Measurements from ENCODE around the gene SLC6A6. TPM values are rescaled to one million over a fixed set of nuclear protein-coding genes. Genes with fewer than 3 reads are reported as not detected.

Gene SLC6A6
- total and polyA plus RNA-seq, 12 donors, result 10.6 to 197 (median 85.6) TPM

- Histone ChIP-seq H3K4me1 (replicated peaks in 1 of 2) (peaks cover 5 to 10% of the 10 kb centered on the region in 2 donors), H3K36me3 (replicated peaks in 1 of 2) (no peaks in the 10 kb centered on the region), H3K4me3 (no peak overlapping the region), H3K9me3 (replicated peaks in 1 of 3) (no peaks in the 10 kb centered on the region), H3K27me3 (no peaks in the 10 kb centered on the region), H3K27ac (no peak overlapping the region)
- DNase-seq, result no peak
- intact Hi-C loops (cut with DNase I), result loop anchor here in 1 of 2 donors (5.0 to 10.0 kb wide), 2 partner anchors 64 to 124 kb away; no protein-coding TSS in a partner anchor
- whole genome bisulfite sequencing, 4 donors, result 83 to 100% (median 89%) methylated on average over 1 to 2 of the region's 2 CpGs
- TF ChIP-seq POLR2A (IDR thresholded peaks at IDR 0.05) (no peak), CTCF (IDR thresholded peaks at IDR 0.05) (no peak)
Measured at GRCh38 chr3:14398797-14399106, 3.7 kb upstream of the SLC6A6 start.

GRCh38 chr3:14401692-14402303 lies 608 bp upstream of the SLC6A6 start:
- H3K4me1 ChIP-seq (replicated peaks in 1 of 2), result peaks cover 30 to 38% of the 10 kb centered on the region in 2 donors

DNA sequence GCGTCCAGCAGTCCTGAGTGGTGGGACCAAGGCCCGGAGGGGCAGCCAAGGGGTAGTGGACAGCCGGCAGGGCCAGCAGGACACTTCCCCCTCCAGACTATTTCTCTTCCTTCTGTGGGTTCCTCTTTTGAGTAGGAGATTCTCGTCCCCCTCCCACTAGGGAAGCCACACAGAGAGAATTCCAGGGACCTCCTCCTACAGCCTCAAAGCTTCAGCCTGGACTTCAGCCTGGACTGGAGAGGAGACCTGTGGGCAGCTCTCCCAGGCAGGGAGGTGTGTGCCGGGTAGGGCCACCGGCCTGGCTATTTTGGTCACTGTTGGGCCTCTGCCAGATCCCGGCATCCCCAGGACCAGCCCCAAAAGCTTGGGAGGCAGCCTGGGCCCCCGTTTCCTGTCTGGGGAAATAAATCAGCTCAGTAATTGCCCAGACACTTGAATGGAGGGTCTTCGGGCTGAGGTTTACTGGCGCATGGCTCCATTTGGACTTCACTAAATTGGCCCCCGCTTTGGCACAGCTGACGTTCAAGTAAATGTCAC lies 1.3 kb downstream of the SLC6A6 start:
- Histone ChIP-seq H3K36me3 (replicated peaks in 1 of 2) (no peaks in the 10 kb centered on the region), H3K27ac (peak overlapping the region; percentile 75 to 96 (median 91)), H3K9me3 (replicated peaks in 1 of 3) (no peaks in the 10 kb centered on the region), H3K4me3 (peak overlapping the region; percentile 16 to 69 (median 54)), H3K27me3 (no peaks in the 10 kb centered on the region), H3K4me1 (replicated peaks in 1 of 2) (peaks cover 30 to 52% of the 10 kb centered on the region in 2 donors)
- 2 to 7% (median 4%) methylated on average over 8 to 12 of the region's 12 CpGs for WGBS, 4 donors
- DNase-seq, result peak; percentile 69 to 81 (median 78)
- intact Hi-C loops (cut with DNase I), result loop anchor here in 1 of 2 donors (5.0 kb wide), 1 partner anchor 64 kb away; no protein-coding TSS in a partner anchor
- TF ChIP-seq CTCF (IDR thresholded peaks at IDR 0.05), result no peak
- TF ChIP-seq POLR2A (IDR thresholded peaks at IDR 0.05), result peak; percentile 17 to 63

More at GRCh38 chr3:14401692-14402303, 608 bp upstream of the SLC6A6 start:
- Histone ChIP-seq H3K36me3 (replicated peaks in 1 of 2) (no peaks in the 10 kb centered on the region), H3K27me3 (no peaks in the 10 kb centered on the region), H3K4me3 (peak overlapping the region in 2 of 4 donors; percentile 63 to 69), H3K9me3 (replicated peaks in 1 of 3) (no peaks in the 10 kb centered on the region), H3K27ac (peak overlapping the region in 4 of 5 donors; percentile 90 to 96 (median 93))
- intact Hi-C loops (cut with DNase I), result loop anchor here in 1 of 2 donors (5.0 kb wide), 1 partner anchor 66 kb away; no protein-coding TSS in a partner anchor
- WGBS, 4 donors, result 38 to 63% (median 39%) methylated on average over 15 to 22 of the region's 22 CpGs
- DNase-seq, result no peak
- TF ChIP-seq CTCF (IDR thresholded peaks at IDR 0.05) (no peak), POLR2A (IDR thresholded peaks at IDR 0.05) (no peak)

- peak overlapping the region in 2 of 4 donors; percentile 63 to 69 for H3K4me3 ChIP-seq
- no peaks in the 10 kb centered on the region for H3K9me3 ChIP-seq (replicated peaks in 1 of 3)
- H3K27ac ChIP-seq, result peak overlapping the region; percentile 75 to 96 (median 90)
- no peaks in the 10 kb centered on the region for H3K36me3 ChIP-seq (replicated peaks in 1 of 2)
- intact Hi-C loops (cut with DNase I), result loop anchor here in 1 of 2 donors (5.0 kb wide), 1 partner anchor 63 kb away; no protein-coding TSS in a partner anchor
- TF ChIP-seq POLR2A (IDR thresholded peaks at IDR 0.05), result no peak
- 18 to 32% (median 22%) methylated on average over 2 to 3 of the region's 3 CpGs for WGBS, 4 donors
- no peak for DNase-seq
- H3K4me1 ChIP-seq (replicated peaks in 1 of 2), result peaks cover 30 to 56% of the 10 kb centered on the region in 2 donors
- no peaks in the 10 kb centered on the region for H3K27me3 ChIP-seq
Measured at GRCh38 chr3:14404186-14404585, 1.8 kb downstream of the SLC6A6 start.
